H1 (cell line): ENCODE measurements around the gene RAB33A.
"Not testable (repeated sequence)": the region's sequence is repeated elsewhere in the genome, so short reads cannot be mapped to it uniquely, and the experiment has no call there.

Experiments used
- ASH2L ChIP-seq: fragments of 200-600, 300-600 bp; sonication (generic); IDR thresholded peaks from one replicate; pipeline ENCODE4 v1.7.1; 2017; ENCODE audit warnings: low read length
- JUND ChIP-seq: IDR thresholded peaks from 2 replicates; pipeline ENCODE4 v1.6.1; 2011; ENCODE audit warnings: mild to moderate bottlenecking, improper control_type of control experiment, low read length
- POLR2A ChIP-seq, 2 experiments: IDR thresholded peaks; 1 replicate in 1 of 2; 2 replicates in 1 of 2; pipeline ENCODE4 v1.6.1; 2011; ENCODE audit warnings: low read depth in 2 of 2, low read length in 2 of 2, mild to moderate bottlenecking in 2 of 2; ENCODE audit errors: control extremely low read depth in 1 of 2
- POLR2AphosphoS5 ChIP-seq: IDR thresholded peaks from 2 replicates; pipeline ENCODE4 v1.6.1; 2011; ENCODE audit warnings: low read depth, low read length
- POU5F1 ChIP-seq: IDR thresholded peaks from 2 replicates; pipeline ENCODE4 v1.6.1; 2011; ENCODE audit warnings: low read depth, mild to moderate bottlenecking, low read length, moderate library complexity
- RAD21 ChIP-seq, 2 experiments: IDR thresholded peaks in 1 of 2; conservative IDR thresholded peaks in 1 of 2; 2 replicates each; pipeline ENCODE4 v1.6.1; 2011; ENCODE audit warnings: low read depth in 2 of 2, low read length in 2 of 2, improper control_type of control experiment in 1 of 2, inconsistent platforms in 1 of 2, mild to moderate bottlenecking in 1 of 2, moderate library complexity in 1 of 2
- RBBP5 ChIP-seq: IDR thresholded peaks from 2 replicates; pipeline ENCODE4 v1.7.1; 2012; ENCODE audit warnings: low read depth, mild to moderate bottlenecking, inconsistent platforms, low read length, moderate library complexity, borderline replicate concordance
- TEAD4 ChIP-seq: IDR thresholded peaks from 2 replicates; pipeline ENCODE4 v1.6.1; 2012; ENCODE audit warnings: low read depth, low read length, inconsistent platforms, mixed read lengths
- TF ChIP-seq, protein P1 (sequence below), 3 experiments: IDR thresholded peaks; 1 replicate in 2 of 3; 2 replicates in 1 of 3; pipeline versions ENCODE4 v1.5.1 to v1.6.1; 2011; ENCODE audit warnings: low read length in 3 of 3, mild to moderate bottlenecking in 3 of 3, inconsistent platforms in 2 of 3, low read depth in 1 of 3, moderate library complexity in 1 of 3; ENCODE audit not compliant: insufficient read depth in 1 of 3; ENCODE audit errors: control extremely low read depth in 1 of 3

GRCh38 chrX:130231184-130231583 lies 59.4 kb downstream of the RAB33A start:
- TF ChIP-seq JUND; RBBP5; RAD21 (IDR thresholded peaks at IDR 0.05 in 1 of 2, conservative IDR thresholded peaks at IDR 0.05 in 1 of 2; ENCODE audit: low read depth in 2 of 2, low read length in 2 of 2); POLR2AphosphoS5; POLR2A (IDR thresholded peaks at IDR 0.05; ENCODE audit: control extremely low read depth in 1 of 2, low read depth in 2 of 2, low read length in 2 of 2); TEAD4; ASH2L; POU5F1: not testable (repeated sequence)
- TF ChIP-seq, protein P1, sequence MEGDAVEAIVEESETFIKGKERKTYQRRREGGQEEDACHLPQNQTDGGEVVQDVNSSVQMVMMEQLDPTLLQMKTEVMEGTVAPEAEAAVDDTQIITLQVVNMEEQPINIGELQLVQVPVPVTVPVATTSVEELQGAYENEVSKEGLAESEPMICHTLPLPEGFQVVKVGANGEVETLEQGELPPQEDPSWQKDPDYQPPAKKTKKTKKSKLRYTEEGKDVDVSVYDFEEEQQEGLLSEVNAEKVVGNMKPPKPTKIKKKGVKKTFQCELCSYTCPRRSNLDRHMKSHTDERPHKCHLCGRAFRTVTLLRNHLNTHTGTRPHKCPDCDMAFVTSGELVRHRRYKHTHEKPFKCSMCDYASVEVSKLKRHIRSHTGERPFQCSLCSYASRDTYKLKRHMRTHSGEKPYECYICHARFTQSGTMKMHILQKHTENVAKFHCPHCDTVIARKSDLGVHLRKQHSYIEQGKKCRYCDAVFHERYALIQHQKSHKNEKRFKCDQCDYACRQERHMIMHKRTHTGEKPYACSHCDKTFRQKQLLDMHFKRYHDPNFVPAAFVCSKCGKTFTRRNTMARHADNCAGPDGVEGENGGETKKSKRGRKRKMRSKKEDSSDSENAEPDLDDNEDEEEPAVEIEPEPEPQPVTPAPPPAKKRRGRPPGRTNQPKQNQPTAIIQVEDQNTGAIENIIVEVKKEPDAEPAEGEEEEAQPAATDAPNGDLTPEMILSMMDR (IDR thresholded peaks at IDR 0.05; ENCODE audit: control extremely low read depth in 1 of 3, insufficient read depth in 1 of 3, low read depth in 1 of 3, low read length in 3 of 3): not testable (repeated sequence)
